GM21381 (cell line): Measurements from ENCODE around the gene OR6A2.
A peak's percentile ranks its signal among the peaks of the same experiment; 100 is the strongest.
"Not testable (repeated sequence)": the region's sequence is repeated elsewhere in the genome, so short reads cannot be mapped to it uniquely, and the experiment has no call there.

Experiments
- ATAC-seq: cut with Tn5 transposase; IDR thresholded peaks from one replicate; pipeline ENCODE4 v1.9.1; 2021; ENCODE audit warnings: mild to moderate bottlenecking, moderate library complexity; ENCODE audit not compliant: unreplicated experiment

OR6A2 gene

GRCh38 chr11:6799402-6799801 is at the start of gene OR6A2:
OR6A2 (minus strand) TSS chr11:6799689; CDS start chr11:6795708, 3,981 bp downstream.
- no peak for ATAC-seq

GRCh38 chr11:6845383-6845782 is 45.9 kb upstream of the OR6A2 start, which contains the start of gene OR10A5:
OR10A5 (plus strand) TSS chr11:6845683; CDS start chr11:6845683, 0 bp downstream.
- no peak for ATAC-seq

GRCh38 chr11:6844356-6844755 is 44.9 kb upstream of the OR6A2 start:
- ATAC-seq, result no peak

GRCh38 chr11:6843670-6844069 is 44.2 kb upstream of the OR6A2 start:
- ATAC-seq, result no peak

- ATAC-seq, result no peak
These were observed 42.2 kb upstream of the OR6A2 start for GRCh38 chr11:6841694-6842093.

GRCh38 chr11:6834021-6834420 is 34.5 kb upstream of the OR6A2 start:
- ATAC-seq, result no peak

- ATAC-seq, result no peak
These were observed 33.9 kb upstream of the OR6A2 start for GRCh38 chr11:6833356-6833755.

- no peak for ATAC-seq
These were observed 28.6 kb upstream of the OR6A2 start for GRCh38 chr11:6828103-6828502.

GRCh38 chr11:6825231-6825744 is 25.8 kb upstream of the OR6A2 start:
- ATAC-seq, result no peak

GRCh38 chr11:6824136-6824823 is 24.8 kb upstream of the OR6A2 start:
- ATAC-seq, result no peak

GRCh38 chr11:6818967-6819366 is 19.5 kb upstream of the OR6A2 start:
- ATAC-seq, result no peak

GRCh38 chr11:6817694-6818093 is 18.2 kb upstream of the OR6A2 start:
- ATAC-seq, result no peak

- ATAC-seq, result no peak
These were observed 14.2 kb upstream of the OR6A2 start for GRCh38 chr11:6813656-6814055.

GRCh38 chr11:6812390-6813005 is 13.0 kb upstream of the OR6A2 start:
- ATAC-seq, result peak; percentile 91

GRCh38 chr11:6801075-6801474 is 1.6 kb upstream of the OR6A2 start:
- ATAC-seq, result not testable (repeated sequence)

GRCh38 chr11:6794639-6795038 is 4.8 kb downstream of the OR6A2 start:
- no peak for ATAC-seq

- no peak for ATAC-seq
These were observed 8.9 kb downstream of the OR6A2 start for GRCh38 chr11:6790546-6790945.

- no peak for ATAC-seq
These were observed 16.8 kb downstream of the OR6A2 start, which contains the start of gene OR2AG1 for GRCh38 chr11:6782720-6783119. OR2AG1 (plus strand) TSS chr11:6783020; CDS start chr11:6785038, 2,018 bp downstream.

GRCh38 chr11:6780829-6781228 is 18.7 kb downstream of the OR6A2 start:
- ATAC-seq, result no peak

- no peak for ATAC-seq
These were observed 21.0 kb downstream of the OR6A2 start for GRCh38 chr11:6778518-6778917.

- peak; percentile 91 for ATAC-seq
These were observed 27.3 kb downstream of the OR6A2 start, which contains the start of gene OR2AG2 for GRCh38 chr11:6771926-6772893. OR2AG2 (minus strand) TSS chr11:6771976; CDS start chr11:6768957, 3,019 bp downstream.
